ENCODE results near the gene RASGEF1C.

RASGEF1C gene

GRCh38 chr5:180080486-180081280, 128.3 kb downstream of the RASGEF1C start:
- no peak for DNase-seq

GRCh38 chr5:180079702-180080466, 129.1 kb downstream of the RASGEF1C start:
- no peak for DNase-seq

DNA sequence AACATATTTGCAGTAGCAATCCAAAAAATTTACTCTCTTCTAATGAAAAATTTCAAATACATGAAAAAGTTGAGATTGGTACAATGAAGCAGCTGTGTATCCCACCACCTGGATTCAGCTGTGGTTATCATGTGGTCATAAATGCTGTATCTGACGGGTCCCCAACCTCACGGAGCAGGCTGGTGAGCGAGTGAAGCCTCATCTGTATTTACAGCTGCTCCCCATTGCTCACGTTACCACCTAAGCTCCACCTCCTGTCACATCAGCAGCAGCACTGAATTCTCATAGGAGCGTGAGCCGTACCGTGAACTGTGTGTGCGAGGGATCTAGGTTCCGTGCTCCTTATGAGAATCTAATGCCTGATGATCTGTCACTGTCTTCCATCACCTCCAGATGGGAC, 130.7 kb downstream of the RASGEF1C start:
- DNase-seq: no peak

- no peak for DNase-seq
Observed at GRCh38 chr5:180077594-180078284, 131.3 kb downstream of the RASGEF1C start.

GRCh38 chr5:180075703-180076102, 133.3 kb downstream of the RASGEF1C start:
- DNase-seq: no peak

DNA sequence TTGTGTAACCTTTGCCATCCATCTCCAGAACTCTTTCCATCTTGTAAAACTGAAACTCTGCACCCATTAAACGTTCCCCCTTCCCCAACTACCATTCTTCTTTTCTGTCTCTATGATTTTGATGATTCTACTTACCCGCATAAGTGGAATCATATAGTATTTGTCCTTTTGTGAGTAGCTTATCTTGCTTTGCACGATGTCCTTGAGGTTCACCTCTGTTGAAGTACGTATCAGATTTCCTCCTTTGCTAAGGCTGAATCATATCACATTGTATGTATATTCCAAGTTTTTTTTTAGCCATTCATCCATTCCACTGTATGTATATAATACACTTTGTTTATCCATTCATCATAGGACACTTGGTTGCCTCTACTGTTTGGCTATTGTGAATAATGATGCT, 134.5 kb downstream of the RASGEF1C start:
- DNase-seq: no peak

DNA sequence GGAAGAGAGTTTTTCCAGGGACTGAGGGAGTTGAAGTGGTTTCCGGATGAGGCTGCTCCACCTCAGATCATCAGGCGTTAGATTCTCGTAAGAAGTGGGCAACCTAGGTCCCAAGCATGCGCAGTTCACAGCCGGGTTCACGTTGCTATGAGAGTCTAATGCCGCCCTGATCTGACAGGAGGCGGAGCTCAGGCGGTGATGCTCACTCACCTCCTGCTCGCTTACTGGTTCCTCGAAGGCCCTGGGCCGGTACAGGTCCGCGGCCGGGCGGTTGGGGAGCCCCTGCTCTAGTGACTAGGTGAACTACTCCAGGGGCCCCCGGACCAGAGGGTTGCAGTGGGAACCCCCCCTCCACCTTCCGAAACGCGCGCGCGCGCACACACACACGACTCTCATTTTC, 136.5 kb downstream of the RASGEF1C start:
- DNase-seq: no peak

GRCh38 chr5:180072256-180072548, 136.8 kb downstream of the RASGEF1C start:
- no peak for DNase-seq

- DNase-seq: peak; percentile 85 to 90
Observed at GRCh38 chr5:180071531-180072255, 137.3 kb downstream of the RASGEF1C start, which contains the start of gene RNF130. TSS of gene RNF130 (minus strand) at chr5:180071759. CDS start at chr5:180071702, 57 bp downstream.

DNA sequence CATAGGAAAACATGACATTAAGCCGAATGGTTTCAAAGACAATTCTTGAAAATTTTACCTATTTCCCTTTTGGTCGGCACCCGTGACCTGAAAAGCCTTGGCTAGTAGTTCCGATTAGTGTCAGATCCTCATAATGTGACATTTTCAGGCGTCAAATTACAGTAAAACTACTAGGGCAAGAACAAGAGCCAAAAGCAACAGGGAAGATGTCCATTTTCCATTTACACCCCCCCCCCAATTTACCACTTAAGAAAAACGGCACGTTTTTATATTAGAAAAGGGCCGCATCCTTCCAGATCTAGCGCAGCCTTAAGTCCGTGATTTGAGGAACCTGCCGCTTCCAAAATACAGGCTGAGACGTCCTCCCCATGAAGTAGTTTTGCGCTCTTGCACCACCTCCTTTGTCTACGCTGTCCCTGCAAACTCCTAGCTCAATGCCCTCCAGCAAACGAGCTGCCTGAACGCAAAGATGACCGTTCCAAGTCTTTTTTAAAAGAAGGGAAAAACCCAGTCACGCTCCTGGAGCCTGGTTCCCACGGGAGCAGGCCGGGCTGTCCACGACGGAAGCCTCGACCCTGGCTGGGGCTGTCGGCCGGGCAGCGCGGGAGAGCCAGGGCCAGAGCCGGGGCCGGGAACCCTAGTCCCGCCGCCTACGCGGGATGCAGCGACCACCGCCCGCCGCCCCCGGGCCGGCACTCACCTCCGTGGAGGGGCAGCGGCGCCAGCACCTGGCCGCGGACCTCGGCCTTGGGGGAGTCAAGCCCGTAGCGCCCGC, 138.1 kb downstream of the RASGEF1C start:
- peak; percentile 45 to 54 for DNase-seq

- peak; percentile 81 to 88 for DNase-seq
Observed at GRCh38 chr5:180069589-180070247, 139.3 kb downstream of the RASGEF1C start.

GRCh38 chr5:180068519-180069090, 140.4 kb downstream of the RASGEF1C start:
- DNase-seq: no peak

DNA sequence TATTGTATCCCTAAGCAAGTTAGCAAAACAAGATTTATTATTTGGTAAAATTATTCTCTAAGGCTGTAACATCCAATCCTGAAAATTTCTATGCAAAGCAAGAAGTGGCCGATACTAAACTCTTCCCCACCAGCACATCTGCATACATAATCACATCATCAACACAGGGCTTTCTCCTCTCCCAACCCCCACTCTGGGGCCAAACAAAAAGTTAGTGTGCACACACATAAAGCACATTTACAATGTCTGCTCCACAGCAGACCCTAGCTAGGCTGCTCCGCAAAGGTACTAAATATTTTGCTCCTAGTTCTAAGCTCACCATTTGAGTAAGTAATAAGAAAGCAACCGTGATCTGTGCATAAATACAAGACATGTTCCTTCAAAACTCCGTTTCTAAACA, 141.0 kb downstream of the RASGEF1C start:
- peak; percentile 62 to 72 for DNase-seq

DNA sequence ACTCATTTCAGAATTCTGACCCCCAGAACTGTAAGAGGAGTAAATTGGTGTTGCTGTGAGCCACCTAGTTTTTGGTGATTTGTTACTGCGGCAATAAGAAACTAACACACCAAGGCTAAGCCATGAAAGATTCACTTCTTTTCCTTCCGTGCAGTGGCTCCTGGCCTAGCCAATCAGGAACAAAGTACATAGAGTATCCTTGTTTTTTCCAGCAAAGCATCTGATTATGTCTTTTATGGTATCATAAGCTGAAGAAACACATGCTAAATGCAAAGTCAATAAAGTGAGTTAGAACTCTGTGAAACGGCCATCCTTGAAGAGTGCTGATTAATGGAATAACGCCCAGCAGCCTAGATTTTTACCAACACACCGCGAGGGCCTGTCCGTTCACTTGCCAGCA, 148.8 kb downstream of the RASGEF1C start:
- no peak for DNase-seq

GRCh38 chr5:180059326-180059725, 149.7 kb downstream of the RASGEF1C start:
- DNase-seq: no peak

DNA sequence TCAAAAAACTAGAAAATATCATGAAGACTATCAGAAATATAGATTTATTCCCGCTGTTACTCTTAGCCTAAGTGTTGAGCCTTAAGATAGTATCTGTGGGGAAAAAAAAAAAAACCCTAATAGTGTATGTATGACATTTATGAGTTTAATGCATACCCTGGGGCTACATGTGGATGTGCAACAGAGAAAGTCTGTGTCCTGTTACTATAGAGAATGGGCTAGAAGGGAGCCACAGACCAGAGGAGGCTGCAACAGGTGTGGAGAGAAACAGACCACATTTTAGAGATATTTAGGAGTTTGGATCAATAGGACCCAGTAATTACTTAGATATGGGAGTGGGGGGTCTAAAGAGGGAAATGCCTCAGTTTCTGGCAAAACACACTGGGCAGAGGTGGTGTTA, 152.9 kb downstream of the RASGEF1C start:
- DNase-seq: no peak

GRCh38 chr5:180054226-180054625, 154.8 kb downstream of the RASGEF1C start:
- DNase-seq: no peak

DNA sequence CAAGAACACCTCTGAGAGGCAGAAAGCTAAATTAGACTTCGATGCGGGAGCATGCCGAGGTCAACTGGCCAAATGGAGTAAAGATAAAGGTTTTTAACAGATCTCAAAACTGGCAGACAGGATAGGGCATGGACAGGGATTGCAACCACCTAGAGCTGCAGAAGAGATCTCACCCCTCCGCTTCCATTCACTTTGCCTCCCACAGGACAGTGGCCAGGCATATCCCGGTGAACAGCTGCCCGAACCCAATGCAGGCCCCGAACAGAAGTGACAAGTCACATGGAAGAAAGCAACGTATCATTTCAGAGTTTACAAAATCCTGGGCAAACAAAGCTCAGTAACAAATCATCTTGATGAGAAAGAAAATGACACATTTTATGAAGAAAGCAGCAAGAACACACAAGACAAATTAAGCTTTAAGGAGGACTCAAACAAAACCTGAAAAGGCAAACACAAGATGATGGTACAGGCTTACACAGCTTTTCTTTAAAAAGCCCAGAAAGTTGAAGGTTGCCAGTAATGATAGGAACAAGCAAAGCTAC, 155.9 kb downstream of the RASGEF1C start:
- no peak for DNase-seq

DNA sequence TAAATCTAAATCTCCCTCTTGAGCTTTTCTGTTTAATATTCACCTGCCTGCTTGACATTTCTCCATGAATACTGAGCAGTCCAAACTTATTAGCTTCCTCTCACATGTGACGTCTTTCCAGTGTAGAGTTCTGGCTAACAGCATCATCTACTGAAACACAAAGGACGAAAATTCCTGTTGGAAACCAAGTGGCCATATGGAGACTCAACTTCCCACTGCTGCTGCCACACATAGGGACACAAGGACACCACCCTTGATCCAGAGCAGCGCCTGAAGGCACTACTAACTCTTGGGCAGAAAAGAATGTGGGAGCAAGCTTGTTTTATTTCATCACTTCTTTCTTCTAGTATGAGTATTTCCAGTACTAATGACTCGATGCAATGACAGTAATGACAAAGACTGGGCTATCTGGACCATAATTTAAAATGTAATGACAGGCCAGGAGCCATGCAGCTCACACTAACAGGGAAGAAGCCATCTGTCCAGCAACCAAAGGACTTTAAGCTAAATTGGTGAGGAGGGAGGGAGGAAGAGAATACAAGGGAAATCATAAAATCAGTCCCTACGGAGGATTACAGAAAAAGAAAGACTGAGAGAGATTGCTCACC, 156.7 kb downstream of the RASGEF1C start:
- DNase-seq: no peak
